ENCODE measurements around the gene CAV1. TPM values are rescaled to one million over a fixed set of nuclear protein-coding genes. Genes with fewer than 3 reads are reported as not detected.

Gene CAV1
- total and polyA plus RNA-seq, 4 donors = 121 to 616 (median 323) TPM

DNA sequence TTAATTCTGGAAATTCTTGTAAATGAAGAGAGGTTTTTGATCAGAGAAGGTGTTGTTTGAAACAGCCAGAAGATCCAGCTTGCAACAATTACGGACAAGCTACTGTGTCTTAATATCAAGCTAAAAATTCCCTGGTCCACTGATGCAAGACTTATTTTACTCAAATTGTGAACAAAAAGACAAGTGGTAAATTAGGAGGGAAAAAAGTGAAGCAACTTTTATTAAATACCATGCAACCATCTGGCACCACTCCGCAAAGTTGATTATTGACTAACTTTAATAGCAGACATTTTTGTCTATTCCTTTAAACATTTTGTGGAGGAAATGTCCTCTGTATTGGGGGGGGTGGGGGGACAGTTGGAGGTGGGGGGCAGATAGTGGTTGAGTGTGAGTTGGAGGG is 30.4 kb upstream of the CAV1 start:
- no peak for DNase-seq
- TF ChIP-seq, protein P1, sequence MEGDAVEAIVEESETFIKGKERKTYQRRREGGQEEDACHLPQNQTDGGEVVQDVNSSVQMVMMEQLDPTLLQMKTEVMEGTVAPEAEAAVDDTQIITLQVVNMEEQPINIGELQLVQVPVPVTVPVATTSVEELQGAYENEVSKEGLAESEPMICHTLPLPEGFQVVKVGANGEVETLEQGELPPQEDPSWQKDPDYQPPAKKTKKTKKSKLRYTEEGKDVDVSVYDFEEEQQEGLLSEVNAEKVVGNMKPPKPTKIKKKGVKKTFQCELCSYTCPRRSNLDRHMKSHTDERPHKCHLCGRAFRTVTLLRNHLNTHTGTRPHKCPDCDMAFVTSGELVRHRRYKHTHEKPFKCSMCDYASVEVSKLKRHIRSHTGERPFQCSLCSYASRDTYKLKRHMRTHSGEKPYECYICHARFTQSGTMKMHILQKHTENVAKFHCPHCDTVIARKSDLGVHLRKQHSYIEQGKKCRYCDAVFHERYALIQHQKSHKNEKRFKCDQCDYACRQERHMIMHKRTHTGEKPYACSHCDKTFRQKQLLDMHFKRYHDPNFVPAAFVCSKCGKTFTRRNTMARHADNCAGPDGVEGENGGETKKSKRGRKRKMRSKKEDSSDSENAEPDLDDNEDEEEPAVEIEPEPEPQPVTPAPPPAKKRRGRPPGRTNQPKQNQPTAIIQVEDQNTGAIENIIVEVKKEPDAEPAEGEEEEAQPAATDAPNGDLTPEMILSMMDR (IDR thresholded peaks at IDR 0.05; ENCODE audit: control extremely low read depth, extremely low read depth) = no peak
- Histone ChIP-seq H3K4me1 (ENCODE audit: control insufficient read depth in 5 of 5, insufficient read depth in 5 of 5, low read length in 5 of 5) (peaks cover 0 to 28% (median 4%) of the 10 kb centered on the region in 5 donors), H3K9me3 (ENCODE audit: control insufficient read depth in 4 of 4, insufficient read depth in 3 of 4, low read length in 3 of 4) (no peaks in the 10 kb centered on the region), H3K36me3 (ENCODE audit: control insufficient read depth in 4 of 4, insufficient read depth in 4 of 4, low read length in 4 of 4) (no peaks in the 10 kb centered on the region), H3K27me3 (ENCODE audit: control insufficient read depth in 3 of 3, insufficient read depth in 3 of 3, low read length in 2 of 3) (no peaks in the 10 kb centered on the region), H3K4me3 (no peak overlapping the region), H3K9ac (ENCODE audit: insufficient read depth in 1 of 2, low read length in 2 of 2) (no peak overlapping the region), H3K27ac (ENCODE audit: low read depth in 1 of 2, low read length in 1 of 2) (no peak overlapping the region)
- ATAC-seq (ENCODE audit: insufficient read depth, low FRiP score) = no peak
- 66 to 88% methylated on average over 2 of the region's 2 CpGs for WGBS, 2 donors

DNA sequence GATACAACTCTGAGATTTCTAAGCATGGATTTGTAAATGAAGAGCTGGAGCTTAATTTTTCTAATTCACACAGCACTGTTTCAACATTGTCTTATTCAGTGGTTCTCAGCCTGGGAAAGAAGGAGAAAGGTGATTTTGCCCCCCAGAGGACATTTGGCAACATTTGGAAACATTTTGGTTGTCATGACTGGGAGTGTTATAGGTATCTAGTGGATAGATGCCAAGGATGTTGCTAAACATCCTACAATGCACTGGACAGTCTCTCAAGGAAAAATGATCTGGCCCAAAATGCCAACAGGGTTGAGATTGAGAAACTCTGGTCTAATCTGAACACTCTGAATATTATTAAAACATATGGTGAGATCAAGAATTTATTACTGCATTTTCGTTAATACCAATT is 29.1 kb upstream of the CAV1 start:
- Histone ChIP-seq H3K27me3 (ENCODE audit: control insufficient read depth in 3 of 3, insufficient read depth in 3 of 3, low read length in 2 of 3) (no peaks in the 10 kb centered on the region), H3K36me3 (ENCODE audit: control insufficient read depth in 4 of 4, insufficient read depth in 4 of 4, low read length in 4 of 4) (no peaks in the 10 kb centered on the region), H3K9ac (ENCODE audit: insufficient read depth in 1 of 2, low read length in 2 of 2) (no peak overlapping the region), H3K27ac (ENCODE audit: low read depth in 1 of 2, low read length in 1 of 2) (peak overlapping the region in 1 of 2 donors; percentile 57), H3K4me3 (no peak overlapping the region), H3K9me3 (ENCODE audit: control insufficient read depth in 4 of 4, insufficient read depth in 3 of 4, low read length in 3 of 4) (no peaks in the 10 kb centered on the region), H3K4me1 (ENCODE audit: control insufficient read depth in 5 of 5, insufficient read depth in 5 of 5, low read length in 5 of 5) (peaks cover 0 to 30% (median 4%) of the 10 kb centered on the region in 5 donors)
- WGBS, 2 donors = 93% methylated on average over 1 of the region's 1 CpG
- no peak for DNase-seq
- ATAC-seq (ENCODE audit: insufficient read depth, low FRiP score) = no peak
- TF ChIP-seq, protein P1 (IDR thresholded peaks at IDR 0.05; ENCODE audit: control extremely low read depth, extremely low read depth) = no peak

DNA sequence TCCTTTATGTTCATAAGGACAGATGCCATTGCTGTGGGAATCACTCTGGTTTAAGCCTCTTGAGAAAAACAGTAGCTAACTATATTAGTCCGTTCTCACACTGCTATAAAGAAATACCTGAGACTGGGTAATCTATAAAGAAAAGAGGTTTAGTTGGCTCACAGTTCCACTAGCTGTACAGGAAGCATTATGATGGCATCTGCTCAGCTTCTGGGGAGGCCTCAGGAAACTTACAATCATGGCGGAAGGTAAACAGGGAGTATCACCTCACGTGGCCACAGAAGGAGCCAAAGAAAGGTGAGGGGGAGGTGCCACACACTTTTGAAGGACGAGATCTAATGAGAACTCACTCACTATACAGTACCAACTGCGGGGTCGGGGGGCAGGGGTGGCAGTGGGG is 28.2 kb upstream of the CAV1 start:
- WGBS, 2 donors = 96 to 97% methylated on average over 6 of the region's 6 CpGs
- no peak overlapping the region for H3K27ac ChIP-seq (ENCODE audit: low read depth in 1 of 2, low read length in 1 of 2)
- H3K27me3 ChIP-seq (ENCODE audit: control insufficient read depth in 3 of 3, insufficient read depth in 3 of 3, low read length in 2 of 3) = no peaks in the 10 kb centered on the region
- H3K4me3 ChIP-seq = no peak overlapping the region
- TF ChIP-seq, protein P1 (IDR thresholded peaks at IDR 0.05; ENCODE audit: control extremely low read depth, extremely low read depth) = no peak
- DNase-seq (no peak), ATAC-seq (ENCODE audit: insufficient read depth, low FRiP score) (no peak)
- H3K4me1 ChIP-seq (ENCODE audit: control insufficient read depth in 5 of 5, insufficient read depth in 5 of 5, low read length in 5 of 5) = peaks cover 0 to 37% (median 7%) of the 10 kb centered on the region in 5 donors
- no peaks in the 10 kb centered on the region for H3K36me3 ChIP-seq (ENCODE audit: control insufficient read depth in 4 of 4, insufficient read depth in 4 of 4, low read length in 4 of 4)
- H3K9ac ChIP-seq (ENCODE audit: insufficient read depth in 1 of 2, low read length in 2 of 2) = no peak overlapping the region
- no peaks in the 10 kb centered on the region for H3K9me3 ChIP-seq (ENCODE audit: control insufficient read depth in 4 of 4, insufficient read depth in 3 of 4, low read length in 3 of 4)

- Histone ChIP-seq H3K9ac (ENCODE audit: insufficient read depth in 1 of 2, low read length in 2 of 2) (no peak overlapping the region), H3K4me3 (no peak overlapping the region), H3K36me3 (ENCODE audit: control insufficient read depth in 4 of 4, insufficient read depth in 4 of 4, low read length in 4 of 4) (no peaks in the 10 kb centered on the region), H3K4me1 (ENCODE audit: control insufficient read depth in 5 of 5, insufficient read depth in 5 of 5, low read length in 5 of 5) (peaks cover 1 to 32% (median 7%) of the 10 kb centered on the region in 5 donors), H3K27me3 (ENCODE audit: control insufficient read depth in 3 of 3, insufficient read depth in 3 of 3, low read length in 2 of 3) (no peaks in the 10 kb centered on the region), H3K9me3 (ENCODE audit: control insufficient read depth in 4 of 4, insufficient read depth in 3 of 4, low read length in 3 of 4) (no peaks in the 10 kb centered on the region), H3K27ac (ENCODE audit: low read depth in 1 of 2, low read length in 1 of 2) (no peak overlapping the region)
- DNase-seq = no peak
- no peak for ATAC-seq (ENCODE audit: insufficient read depth, low FRiP score)
- TF ChIP-seq, protein P1 (IDR thresholded peaks at IDR 0.05; ENCODE audit: control extremely low read depth, extremely low read depth) = no peak
- 82 to 86% methylated on average over 1 of the region's 1 CpG for WGBS, 2 donors
Measured at GRCh38 chr7:116497708-116498107, 27.1 kb upstream of the CAV1 start.

Measured in lung (tissue), 12 donors.